Coronary artery (tissue), 2 donors: ENCODE results near the gene ZNF862.
A peak's percentile ranks its signal among the peaks of the same experiment; 100 is the strongest.

Experiments
- DNase-seq: peaks from one replicate; pipeline ENCODE4 v3.0.0-alpha.2; 2017; ENCODE audit warnings: low spot score
- H3K27ac ChIP-seq, 2 donors: fragments of 200-600 bp; sonication (generic); one replicate each; pipeline ENCODE4 v1.5.1; 2016 to 2019
- H3K4me3 ChIP-seq: fragments of 200-600 bp; sonication (generic); 2 replicates; pipeline ENCODE4 v1.5.1; 2016; ENCODE audit warnings: mild to moderate bottlenecking, moderate library complexity
- CTCF ChIP-seq: fragments of 200-600 bp; sonication (generic); IDR thresholded peaks from one replicate; pipeline ENCODE4 v1.5.1; 2019; ENCODE audit warnings: antibody characterized with exemption

The ZNF862 gene

GRCh38 chr7:149838224-149838991 lies at the start of gene ZNF862:
Gene ZNF862, plus strand, starts transcription at chr7:149838375. Its CDS starts 237 bp downstream, at chr7:149838612.
- H3K4me3 ChIP-seq: peak within 1 kb of the TSS; percentile 81
- no peak for TF ChIP-seq CTCF
- DNase-seq: peak; percentile 99
- peak within 1 kb of the TSS; percentile 74 to 84 for H3K27ac ChIP-seq

GRCh38 chr7:149789101-149789500 lies 49.1 kb upstream of the ZNF862 start:
- Histone ChIP-seq H3K4me3 (no peak overlapping the region), H3K27ac (no peak overlapping the region)
- no peak for TF ChIP-seq CTCF
- no peak for DNase-seq

GRCh38 chr7:149790146-149790548 lies 48.0 kb upstream of the ZNF862 start:
- no peak for TF ChIP-seq CTCF
- no peak overlapping the region for H3K27ac ChIP-seq
- no peak for DNase-seq
- peak overlapping the region; percentile 43 for H3K4me3 ChIP-seq

GRCh38 chr7:149790754-149791360 lies 47.3 kb upstream of the ZNF862 start:
- TF ChIP-seq CTCF: no peak
- no peak overlapping the region for H3K4me3 ChIP-seq
- no peak overlapping the region for H3K27ac ChIP-seq
- DNase-seq: no peak

- Histone ChIP-seq H3K4me3 (no peak overlapping the region), H3K27ac (no peak overlapping the region)
- DNase-seq: no peak
- no peak for TF ChIP-seq CTCF
Observed at GRCh38 chr7:149791411-149792219, 46.6 kb upstream of the ZNF862 start.

- TF ChIP-seq CTCF: no peak
- DNase-seq: no peak
- Histone ChIP-seq H3K27ac (no peak overlapping the region), H3K4me3 (no peak overlapping the region)
Observed at GRCh38 chr7:149792220-149792595, 46.0 kb upstream of the ZNF862 start.
